Skeletal muscle tissue (tissue), 4 donors: ENCODE results near the gene SPEG. TPM values are rescaled to one million over a fixed set of nuclear protein-coding genes. Genes with fewer than 3 reads are reported as not detected.

Source experiments
- H3K27ac ChIP-seq: one replicate; pipeline ENCODE4 v1.7.0; 2013; ENCODE audit warnings: mild to moderate bottlenecking, low read depth, low read length, inconsistent platforms
- H3K27me3 ChIP-seq, 3 donors: one replicate each; pipeline ENCODE4 v1.7.0; 2013; ENCODE audit warnings: low read length in 3 of 3; ENCODE audit not compliant: control insufficient read depth in 3 of 3, insufficient read depth in 3 of 3
- H3K36me3 ChIP-seq, 3 donors: one replicate each; pipeline ENCODE4 v1.7.0; 2013; ENCODE audit warnings: low read length in 3 of 3; ENCODE audit not compliant: control insufficient read depth in 3 of 3, insufficient read depth in 3 of 3
- H3K4me1 ChIP-seq, 3 donors: one replicate each; pipeline ENCODE4 v1.7.0; 2013; ENCODE audit warnings: low read length in 3 of 3, mild to moderate bottlenecking in 3 of 3; ENCODE audit not compliant: control insufficient read depth in 3 of 3, insufficient read depth in 3 of 3
- H3K4me3 ChIP-seq, 3 donors: one replicate each; pipeline ENCODE4 v1.7.0; 2013; ENCODE audit warnings: low read length in 3 of 3
- H3K9ac ChIP-seq, 3 donors: one replicate each; pipeline ENCODE4 v1.7.0; 2013; ENCODE audit warnings: low read length in 3 of 3, mild to moderate bottlenecking in 3 of 3, moderate library complexity in 2 of 3, low read depth in 1 of 3
- H3K9me3 ChIP-seq, 3 donors: one replicate each; pipeline ENCODE4 v1.7.0; 2013; ENCODE audit warnings: low read length in 3 of 3; ENCODE audit not compliant: control insufficient read depth in 3 of 3
- total RNA-seq: library from RNA; depleted of rRNA; stranded (reverse); fragments of >200 nt; gene quantifications from one replicate; pipeline ENCODE4 v1.2.3, GENCODE V29; 2014
- donor health status: Osteomylitis.

Gene SPEG
- total RNA-seq, 1 donor from 2014 or later, result 95.5 TPM

GRCh38 chr2:219531639-219532377, 97.2 kb downstream of the SPEG start:
- Histone ChIP-seq H3K9ac (no peak overlapping the region), H3K36me3 (no peaks in the 10 kb centered on the region), H3K4me1 (peaks cover 5 to 14% (median 12%) of the 10 kb centered on the region in 3 donors), H3K4me3 (no peak overlapping the region), H3K27me3 (peaks cover 22 to 38% (median 27%) of the 10 kb centered on the region in 3 donors), H3K27ac (no peak overlapping the region), H3K9me3 (no peaks in the 10 kb centered on the region)

- Histone ChIP-seq H3K9ac (no peak overlapping the region), H3K4me1 (peaks cover 4 to 11% (median 9%) of the 10 kb centered on the region in 3 donors), H3K27me3 (peaks cover 19 to 33% (median 22%) of the 10 kb centered on the region in 3 donors), H3K9me3 (no peaks in the 10 kb centered on the region), H3K36me3 (no peaks in the 10 kb centered on the region), H3K4me3 (no peak overlapping the region), H3K27ac (no peak overlapping the region)
Measured at GRCh38 chr2:219532378-219532649, 97.7 kb downstream of the SPEG start.

GRCh38 chr2:219533930-219534661, 99.5 kb downstream of the SPEG start:
- Histone ChIP-seq H3K27me3 (peaks cover 12 to 23% (median 13%) of the 10 kb centered on the region in 3 donors), H3K27ac (no peak overlapping the region), H3K4me1 (peaks cover 4 to 11% (median 9%) of the 10 kb centered on the region in 3 donors), H3K9ac (no peak overlapping the region), H3K9me3 (no peaks in the 10 kb centered on the region), H3K4me3 (no peak overlapping the region), H3K36me3 (peaks cover 0 to 6% (median 3%) of the 10 kb centered on the region in 3 donors)

- H3K4me1 ChIP-seq, result peaks cover under 1 to 2% (median under 1%) of the 10 kb centered on the region in 3 donors
- no peak overlapping the region for H3K9ac ChIP-seq
- H3K9me3 ChIP-seq, result no peaks in the 10 kb centered on the region
- peaks cover 3 to 19% (median 5%) of the 10 kb centered on the region in 3 donors for H3K27me3 ChIP-seq
- H3K36me3 ChIP-seq, result peaks cover 15 to 22% (median 17%) of the 10 kb centered on the region in 3 donors
- H3K4me3 ChIP-seq, result no peak overlapping the region
- no peak overlapping the region for H3K27ac ChIP-seq
Measured at GRCh38 chr2:219536425-219536824, 101.8 kb downstream of the SPEG start.

GRCh38 chr2:219536967-219537366, 102.3 kb downstream of the SPEG start:
- Histone ChIP-seq H3K4me1 (peaks cover 5 to 7% (median 6%) of the 10 kb centered on the region in 3 donors), H3K9me3 (no peaks in the 10 kb centered on the region), H3K27ac (no peak overlapping the region), H3K27me3 (peaks cover 3 to 15% (median 5%) of the 10 kb centered on the region in 3 donors), H3K9ac (no peak overlapping the region), H3K4me3 (no peak overlapping the region), H3K36me3 (peaks cover 15 to 22% (median 19%) of the 10 kb centered on the region in 3 donors)

- Histone ChIP-seq H3K27ac (no peak overlapping the region), H3K36me3 (peaks cover 15 to 22% (median 19%) of the 10 kb centered on the region in 3 donors), H3K27me3 (peaks cover 0 to 6% (median 3%) of the 10 kb centered on the region in 3 donors), H3K9me3 (no peaks in the 10 kb centered on the region), H3K9ac (no peak overlapping the region), H3K4me1 (peaks cover 13 to 16% (median 15%) of the 10 kb centered on the region in 3 donors), H3K4me3 (no peak overlapping the region)
Measured at GRCh38 chr2:219537657-219538488, 103.2 kb downstream of the SPEG start.

- no peak overlapping the region for H3K4me3 ChIP-seq
- peaks cover 15 to 22% (median 19%) of the 10 kb centered on the region in 3 donors for H3K36me3 ChIP-seq
- peaks cover 14 to 18% (median 16%) of the 10 kb centered on the region in 3 donors for H3K4me1 ChIP-seq
- no peak overlapping the region for H3K27ac ChIP-seq
- no peaks in the 10 kb centered on the region for H3K9me3 ChIP-seq
- H3K9ac ChIP-seq, result no peak overlapping the region
- H3K27me3 ChIP-seq, result peaks cover 0 to 2% (median 0%) of the 10 kb centered on the region in 3 donors
Measured at GRCh38 chr2:219538504-219538951, 103.9 kb downstream of the SPEG start.

GRCh38 chr2:219538956-219539788, 104.5 kb downstream of the SPEG start:
- Histone ChIP-seq H3K4me3 (no peak overlapping the region), H3K9ac (no peak overlapping the region), H3K27me3 (no peaks in the 10 kb centered on the region), H3K27ac (no peak overlapping the region), H3K4me1 (peaks cover 16 to 21% (median 19%) of the 10 kb centered on the region in 3 donors), H3K9me3 (no peaks in the 10 kb centered on the region), H3K36me3 (peaks cover 15 to 22% (median 19%) of the 10 kb centered on the region in 3 donors)
